ENCODE results near the gene LDB2. TPM values are rescaled to one million over a fixed set of nuclear protein-coding genes. Genes with fewer than 3 reads are reported as not detected.

Gene LDB2
- total and polyA plus RNA-seq, 2 donors (not counting 3 experiments of a cell fraction or from before 2014, with no cell fraction given), result 127 to 223 TPM

GRCh38 chr4:16692524-16692923 is 205.9 kb downstream of the LDB2 start:
- H3K4me2 ChIP-seq (ENCODE audit: insufficient read depth, low read length), result no peak overlapping the region
- peaks cover 0 to 4% of the 10 kb centered on the region in 2 experiments for H3K36me3 ChIP-seq (ENCODE audit: control insufficient read depth in 2 of 2, extremely low read depth in 1 of 2, insufficient read depth in 2 of 2, low read length in 2 of 2)
- ChIA-PET CTCF (no interaction called here), POLR2A (interaction anchor here (0.6 kb wide), 1 partner anchor 849 kb away, joined by 3 read pairs; no protein-coding TSS in a partner anchor)
- H3K4me1 ChIP-seq (ENCODE audit: control insufficient read depth, extremely low read depth, insufficient read depth, low read length), result no peaks in the 10 kb centered on the region
- H3K27ac ChIP-seq (ENCODE audit: insufficient read depth, low read depth, low read length), result no peak overlapping the region
- no peaks in the 10 kb centered on the region for H3K9me3 ChIP-seq (replicated peaks; ENCODE audit: control insufficient read depth, insufficient read depth, low read length)
- H3K9me1 ChIP-seq (replicated peaks; ENCODE audit: control insufficient read depth, extremely low read depth, insufficient read depth, low read length), result no peaks in the 10 kb centered on the region
- H3K27me3 ChIP-seq (ENCODE audit: control insufficient read depth in 2 of 2, insufficient read depth in 2 of 2, low read length in 2 of 2), result no peaks in the 10 kb centered on the region
- no peaks in the 10 kb centered on the region for H4K20me1 ChIP-seq (replicated peaks; ENCODE audit: control insufficient read depth, extremely low read depth, insufficient read depth, low read length)
- no peak overlapping the region for H3K9ac ChIP-seq (replicated peaks; ENCODE audit: extremely low read depth, insufficient read depth, low read length)
- DNase-seq (ENCODE audit: low read depth, low spot score) (no peak), FAIRE-seq (no peak)
- H3K4me3 ChIP-seq (replicated peaks in 1 of 3; ENCODE audit: insufficient read depth in 1 of 3, low read depth in 1 of 3, low read length in 3 of 3), result no peak overlapping the region
- dilution Hi-C loops (cut with MboI; ENCODE audit: extremely low pct_ligation_motif_present, low sequenced_read_pairs), result no loop called here
- no peak overlapping the region for H2AFZ ChIP-seq (ENCODE audit: low read depth, low read length)
- intact Hi-C loops (cut with micrococcal nuclease), result no loop called here
- no peaks in the 10 kb centered on the region for H3K79me2 ChIP-seq (ENCODE audit: control insufficient read depth, insufficient read depth, low read length)
- BruUV-seq (replicated peaks), result TSS peak; percentile 2
- TF ChIP-seq FOS (IDR thresholded peaks at IDR 0.05; ENCODE audit: borderline replicate concordance, insufficient read depth, low read length), result no peak
- no peak for TF ChIP-seq POLR2A (IDR thresholded peaks at IDR 0.05; ENCODE audit: low read depth, low read length)

DNA sequence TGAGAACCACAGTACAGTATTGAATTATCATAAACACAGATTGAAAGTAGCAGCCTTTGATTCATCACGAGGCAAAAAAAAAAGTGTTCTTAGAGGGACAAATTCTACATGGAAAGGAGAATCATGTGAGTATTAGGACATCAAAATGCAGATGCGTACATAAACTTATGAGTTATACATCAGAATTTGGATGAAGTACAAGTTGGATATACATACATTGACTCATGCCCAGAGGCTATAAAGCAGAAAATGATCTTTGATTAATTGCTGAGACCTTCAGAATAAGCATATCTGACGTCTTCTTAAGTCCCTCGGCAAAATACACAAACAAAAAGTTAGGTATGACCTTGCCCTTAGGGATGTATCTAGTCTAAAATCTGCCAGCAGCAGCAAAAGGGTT is 206.4 kb downstream of the LDB2 start:
- Histone ChIP-seq H3K27me3 (ENCODE audit: control insufficient read depth in 2 of 2, insufficient read depth in 2 of 2, low read length in 2 of 2) (no peaks in the 10 kb centered on the region), H3K4me2 (ENCODE audit: insufficient read depth, low read length) (no peak overlapping the region), H2AFZ (ENCODE audit: low read depth, low read length) (no peak overlapping the region), H3K9ac (replicated peaks; ENCODE audit: extremely low read depth, insufficient read depth, low read length) (no peak overlapping the region), H3K79me2 (ENCODE audit: control insufficient read depth, insufficient read depth, low read length) (no peaks in the 10 kb centered on the region), H3K9me1 (replicated peaks; ENCODE audit: control insufficient read depth, extremely low read depth, insufficient read depth, low read length) (no peaks in the 10 kb centered on the region), H3K9me3 (replicated peaks; ENCODE audit: control insufficient read depth, insufficient read depth, low read length) (no peaks in the 10 kb centered on the region), H3K4me1 (ENCODE audit: control insufficient read depth, extremely low read depth, insufficient read depth, low read length) (no peaks in the 10 kb centered on the region), H4K20me1 (replicated peaks; ENCODE audit: control insufficient read depth, extremely low read depth, insufficient read depth, low read length) (no peaks in the 10 kb centered on the region), H3K36me3 (ENCODE audit: control insufficient read depth in 2 of 2, extremely low read depth in 1 of 2, insufficient read depth in 2 of 2, low read length in 2 of 2) (peaks cover 0 to 2% of the 10 kb centered on the region in 2 experiments), H3K4me3 (replicated peaks in 1 of 3; ENCODE audit: insufficient read depth in 1 of 3, low read depth in 1 of 3, low read length in 3 of 3) (no peak overlapping the region), H3K27ac (ENCODE audit: insufficient read depth, low read depth, low read length) (no peak overlapping the region)
- ChIA-PET CTCF (no interaction called here), POLR2A (no interaction called here)
- TF ChIP-seq, protein P1, sequence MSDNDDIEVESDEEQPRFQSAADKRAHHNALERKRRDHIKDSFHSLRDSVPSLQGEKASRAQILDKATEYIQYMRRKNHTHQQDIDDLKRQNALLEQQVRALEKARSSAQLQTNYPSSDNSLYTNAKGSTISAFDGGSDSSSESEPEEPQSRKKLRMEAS (IDR thresholded peaks at IDR 0.05; ENCODE audit: insufficient read depth, insufficient read length), result no peak
- TF ChIP-seq FOS (IDR thresholded peaks at IDR 0.05; ENCODE audit: borderline replicate concordance, insufficient read depth, low read length) (no peak), CTCF (IDR thresholded peaks at IDR 0.05; ENCODE audit: extremely low read depth in 1 of 2, insufficient read depth in 1 of 2, low read depth in 1 of 2, low read length in 2 of 2) (no peak), JUN (IDR thresholded peaks at IDR 0.05; ENCODE audit: borderline replicate concordance, insufficient read depth, insufficient read length, low read depth) (no peak), POLR2AphosphoS5 (IDR thresholded peaks at IDR 0.05; ENCODE audit: insufficient read depth, low read depth, low read length) (no peak), GATA2 (IDR thresholded peaks at IDR 0.05; ENCODE audit: insufficient read depth, insufficient read length, low read depth, low read length) (no peak)
- intact Hi-C loops (cut with micrococcal nuclease), result no loop called here
- BruUV-seq (replicated peaks), result no TSS peak
- dilution Hi-C loops (cut with MboI; ENCODE audit: extremely low pct_ligation_motif_present, low sequenced_read_pairs), result no loop called here
- no peak for DNase-seq (ENCODE audit: low read depth, low spot score)
- no peak for FAIRE-seq
